Femur (tissue), 1 donor: ENCODE results near the gene AHI1.

ENCODE experiments used
- DNase-seq: peaks from one replicate; pipeline ENCODE4 v3.0.0-alpha.2; 2017

The AHI1 gene

GRCh38 chr6:135497412-135498184 is at the start of gene AHI1:
Gene AHI1, minus strand, starts transcription at chr6:135497740. Its CDS starts 5,503 bp downstream, at chr6:135492237.
- DNase-seq: peak; percentile 97

DNA sequence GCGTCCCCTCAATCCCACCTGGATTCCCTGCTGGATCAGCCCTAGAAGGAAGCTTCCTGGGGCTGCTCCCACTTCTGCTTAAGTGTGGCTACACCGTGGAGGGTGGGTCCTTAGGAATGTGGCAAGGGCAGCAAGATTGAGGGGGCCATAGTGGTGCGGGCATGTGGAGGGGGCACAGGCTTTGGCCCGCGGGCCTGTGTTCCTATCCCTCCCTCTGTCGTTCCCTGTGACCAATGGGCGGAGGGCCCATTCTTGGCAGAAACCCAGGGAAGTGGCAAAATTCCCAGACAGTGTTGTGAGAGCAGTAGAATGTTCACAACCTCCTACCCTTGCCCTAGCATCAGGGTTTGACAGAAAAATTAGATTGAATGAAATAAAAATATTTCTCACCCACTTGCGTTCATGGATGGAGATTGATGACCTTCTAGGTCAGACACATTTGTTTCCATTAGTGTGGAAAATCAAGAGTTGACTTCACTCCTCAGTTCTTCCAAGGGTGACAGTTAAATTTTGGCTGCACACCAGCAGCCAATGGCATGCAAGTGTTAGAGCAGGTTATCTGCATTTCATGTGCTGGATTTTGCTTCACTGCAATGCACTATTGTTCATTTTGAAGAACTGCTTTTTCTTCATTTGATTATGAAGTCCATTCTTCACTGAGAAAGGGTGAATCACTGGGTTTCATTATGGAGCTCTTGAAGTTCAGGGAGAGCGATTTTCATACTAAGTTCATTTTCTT is 49.3 kb upstream of the AHI1 start:
- DNase-seq: no peak

- no peak for DNase-seq
These were observed 48.7 kb upstream of the AHI1 start for GRCh38 chr6:135546206-135546605.

- no peak for DNase-seq
These were observed 42.8 kb upstream of the AHI1 start for GRCh38 chr6:135540207-135540840.

GRCh38 chr6:135537741-135538301 is 40.3 kb upstream of the AHI1 start:
- no peak for DNase-seq

- no peak for DNase-seq
These were observed 38.5 kb upstream of the AHI1 start for GRCh38 chr6:135535989-135536414.

- DNase-seq: no peak
These were observed 37.3 kb upstream of the AHI1 start for GRCh38 chr6:135534773-135535380.

DNA sequence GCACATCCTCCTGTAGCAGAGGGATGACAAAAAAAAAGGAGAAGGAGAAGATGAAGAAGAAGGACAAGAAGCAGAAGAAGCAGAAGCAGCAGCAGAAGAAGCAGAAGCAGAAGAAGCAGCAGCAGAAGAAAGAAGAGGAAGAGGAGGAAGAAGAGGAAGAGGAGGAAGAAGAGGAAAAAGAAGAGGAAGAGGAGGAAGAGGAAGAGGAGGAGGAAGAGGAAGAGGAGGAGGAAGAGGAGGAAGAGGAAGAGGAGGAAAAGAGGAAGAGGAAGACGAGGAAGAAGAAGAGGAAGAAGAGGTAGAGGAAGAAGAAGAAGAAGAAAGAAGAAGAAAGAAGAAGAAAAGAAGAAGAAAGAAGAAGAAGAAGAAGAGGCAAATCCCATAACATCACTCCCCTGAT is 35.0 kb upstream of the AHI1 start:
- DNase-seq: no peak

DNA sequence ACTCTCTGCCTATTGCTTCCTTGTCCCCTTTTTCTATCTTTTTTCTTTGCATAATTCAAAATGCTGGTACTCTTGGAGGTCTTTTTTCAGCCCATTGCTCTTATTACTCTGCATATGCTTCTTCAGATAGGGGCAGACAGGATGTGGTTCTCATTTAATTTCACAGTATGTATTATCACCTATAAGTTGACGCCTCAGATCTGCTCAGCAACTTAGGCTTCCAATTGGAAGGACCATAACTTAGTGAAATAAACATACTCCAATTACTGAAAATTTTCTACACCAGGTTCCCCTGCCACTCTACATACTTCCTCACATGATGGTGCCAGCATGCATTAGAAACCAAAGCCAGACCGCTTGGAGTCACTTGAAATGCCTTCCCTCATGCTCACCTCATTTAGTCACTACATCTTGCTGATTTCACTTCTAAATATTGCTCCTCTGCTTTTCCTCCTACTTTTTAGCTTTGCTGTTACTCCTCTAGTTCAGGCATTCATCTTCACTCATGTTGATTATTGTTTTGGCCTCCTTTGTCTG is 34.5 kb upstream of the AHI1 start:
- no peak for DNase-seq

- no peak for DNase-seq
These were observed 32.6 kb upstream of the AHI1 start for GRCh38 chr6:135530113-135530512.

GRCh38 chr6:135527960-135528249 is 30.4 kb upstream of the AHI1 start:
- no peak for DNase-seq

DNA sequence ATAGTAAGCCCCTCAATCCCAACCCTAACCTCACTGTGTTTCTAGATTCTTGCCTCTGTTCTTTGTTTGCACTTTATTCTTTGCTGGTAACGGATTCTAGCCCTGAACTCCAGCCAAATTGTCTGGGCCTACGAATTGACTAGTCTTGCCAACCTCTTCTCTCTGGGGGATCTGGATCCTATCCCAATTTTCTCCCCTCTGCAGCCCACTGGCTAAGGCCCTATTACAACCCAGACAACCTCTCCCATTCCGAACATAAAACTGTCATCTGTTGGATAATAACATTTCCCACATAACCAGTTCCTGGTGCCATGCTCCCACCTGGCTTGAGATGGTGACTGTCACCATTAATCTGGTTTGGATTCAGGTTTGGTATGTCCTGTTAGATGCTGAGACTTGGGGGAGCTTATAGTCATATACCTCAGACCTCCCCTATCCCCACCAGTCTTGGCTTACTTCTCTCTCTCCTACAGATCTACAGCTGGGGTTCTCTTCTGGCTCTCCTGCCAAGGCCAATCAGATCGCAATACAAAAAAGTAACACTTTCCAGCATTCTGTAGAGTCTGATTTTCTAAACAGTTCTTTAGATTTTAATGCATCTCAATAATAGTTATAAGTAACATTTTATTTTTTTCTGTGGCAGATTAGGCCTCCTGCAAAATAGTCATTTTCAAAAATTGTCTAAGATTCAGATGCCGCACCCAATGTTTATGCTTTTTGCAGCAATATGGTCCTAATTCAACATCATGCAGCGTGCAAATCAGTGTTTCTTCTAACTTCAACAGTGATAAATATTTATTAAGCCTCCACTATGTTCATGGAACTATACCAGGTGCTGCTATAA is 29.8 kb upstream of the AHI1 start:
- peak; percentile 67 for DNase-seq

DNA sequence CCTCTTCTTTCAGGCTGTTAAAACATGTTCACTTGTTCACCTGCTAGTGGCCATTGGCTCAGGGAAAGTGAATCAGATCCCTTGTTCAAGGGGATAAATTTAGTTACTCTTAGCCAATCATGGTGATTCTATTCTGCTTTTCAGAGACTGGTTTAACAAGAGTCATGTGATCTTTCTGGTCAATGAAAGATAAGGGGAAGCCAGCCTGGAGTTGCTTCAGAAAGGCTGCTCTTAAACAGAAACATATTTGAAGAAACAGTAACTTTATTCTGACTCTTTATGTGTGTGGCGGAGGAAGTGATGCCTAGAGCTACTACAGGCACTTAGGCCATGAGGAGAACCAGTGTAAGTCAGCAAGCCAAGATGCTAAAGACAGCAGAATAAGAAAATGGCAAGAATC is 28.1 kb upstream of the AHI1 start:
- DNase-seq: no peak

- DNase-seq: no peak
These were observed 25.6 kb upstream of the AHI1 start for GRCh38 chr6:135522965-135523692.

DNA sequence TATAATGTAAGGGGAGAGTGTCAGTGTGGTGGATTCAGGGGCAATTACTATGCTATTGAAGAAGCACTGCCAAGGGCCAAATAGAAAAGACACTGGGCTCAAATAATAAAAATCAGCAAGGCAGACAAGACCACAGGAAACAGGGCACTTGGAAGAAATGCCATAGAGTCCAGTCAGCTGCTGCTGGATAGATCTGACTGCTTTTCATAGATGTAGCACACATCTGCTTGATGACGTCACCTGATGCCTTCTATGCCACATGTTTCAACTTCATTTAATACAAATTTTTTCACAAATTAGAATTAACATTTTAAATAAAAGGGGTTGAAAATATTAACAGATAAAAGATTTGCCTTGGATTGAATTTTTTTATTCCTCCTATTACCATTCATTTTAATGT is 23.9 kb upstream of the AHI1 start:
- DNase-seq: no peak

GRCh38 chr6:135520781-135521180 is 23.2 kb upstream of the AHI1 start:
- DNase-seq: no peak

- DNase-seq: no peak
These were observed 21.8 kb upstream of the AHI1 start for GRCh38 chr6:135519348-135519747.

DNA sequence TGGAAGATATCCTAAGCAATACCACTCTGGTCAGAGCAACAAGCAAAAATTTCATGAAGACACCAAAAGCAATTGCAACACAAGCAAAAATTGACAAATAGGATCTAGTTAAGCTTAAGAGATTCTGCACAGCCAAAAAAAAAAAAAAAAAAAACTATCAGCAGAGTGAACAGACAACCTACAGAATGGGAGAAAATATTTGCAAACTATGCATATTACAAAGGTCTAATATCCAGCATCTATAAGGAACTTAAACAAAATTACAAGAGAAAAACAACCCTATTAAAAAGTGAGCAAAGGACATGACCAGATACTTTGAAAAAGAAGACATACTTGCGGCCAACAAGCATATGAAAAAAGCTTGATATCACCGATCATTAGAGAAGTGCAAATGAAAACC is 20.0 kb upstream of the AHI1 start:
- no peak for DNase-seq

DNA sequence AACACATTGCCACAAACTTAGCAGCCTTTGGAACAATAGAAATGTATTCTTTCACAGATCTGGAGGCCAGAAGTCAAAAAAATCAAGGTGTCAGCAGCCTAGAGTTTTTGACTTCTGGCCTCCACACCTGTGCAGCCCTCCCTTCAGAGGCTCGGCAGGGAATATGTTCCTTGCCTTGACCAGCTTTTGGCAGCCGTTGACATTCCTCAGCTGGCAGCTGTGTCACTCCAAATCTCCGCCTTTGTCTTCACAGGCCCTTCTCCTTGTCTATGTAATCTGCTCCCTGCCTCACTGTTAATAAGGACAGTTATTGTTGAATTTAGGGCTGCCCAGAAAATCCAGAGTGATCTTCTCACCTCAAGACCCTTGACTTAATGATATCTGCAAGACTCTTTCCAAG is 17.2 kb upstream of the AHI1 start:
- DNase-seq: peak; percentile 21

DNA sequence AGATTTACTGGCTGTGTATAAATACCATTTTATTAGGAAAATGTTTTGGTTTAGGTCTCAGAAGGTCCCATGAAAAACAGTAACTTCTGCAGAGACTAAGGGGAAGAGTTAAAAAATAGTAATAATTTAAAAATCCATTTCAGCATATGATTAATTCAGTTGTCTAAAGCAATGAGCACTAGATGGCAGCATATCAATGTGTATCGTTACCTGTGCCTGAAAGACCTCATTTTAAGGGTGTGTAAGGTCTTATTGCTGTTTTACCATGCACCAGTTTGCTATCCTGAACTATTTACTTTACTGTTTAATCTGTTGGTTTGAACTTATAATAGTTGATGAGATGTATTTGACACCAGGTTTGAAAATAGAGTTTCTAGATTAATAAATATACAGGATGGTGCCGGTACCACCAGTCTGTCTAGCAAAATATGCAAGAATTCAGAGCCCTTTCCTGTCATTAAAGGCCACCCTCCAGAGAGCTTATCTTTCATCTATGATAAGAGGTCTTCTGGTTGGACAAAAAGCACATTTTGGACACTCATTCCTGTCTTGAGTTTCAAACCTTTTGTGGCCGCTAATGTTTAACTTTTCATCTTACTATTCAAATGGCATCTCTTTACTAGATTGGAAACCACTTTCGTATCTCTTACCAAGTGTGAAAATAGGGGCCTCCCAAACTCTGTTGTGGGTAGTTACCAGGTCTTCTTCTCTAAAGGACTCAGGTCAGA is 8.9 kb upstream of the AHI1 start:
- no peak for DNase-seq

DNA sequence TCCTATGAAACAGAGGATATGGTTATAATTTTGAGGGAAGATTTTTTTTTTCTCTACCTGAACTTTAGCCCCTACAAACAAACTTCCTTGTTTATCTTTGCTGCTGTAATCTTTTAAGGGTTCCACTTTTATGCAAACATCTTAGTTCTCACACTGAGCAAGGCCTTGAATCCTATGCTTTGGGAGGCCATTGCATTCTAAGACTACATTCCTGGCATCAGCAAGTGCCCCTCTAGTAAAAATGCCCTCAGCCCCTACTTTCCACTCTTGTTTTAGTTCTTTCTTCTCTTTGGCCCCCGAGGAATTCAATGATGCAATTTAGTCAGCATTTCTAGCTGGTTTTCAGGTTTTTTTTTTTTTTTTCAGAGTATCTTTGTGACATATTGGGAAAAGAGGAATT is 8.1 kb upstream of the AHI1 start:
- no peak for DNase-seq
